Measurements from ENCODE around the gene ASCC3.

The ASCC3 gene

GRCh38 chr6:100461917-100462705 lies 419.0 kb downstream of the ASCC3 start:
- DNase-seq = no peak

GRCh38 chr6:100461278-100461916 lies 419.7 kb downstream of the ASCC3 start:
- no peak for DNase-seq

- no peak for DNase-seq
Measured at GRCh38 chr6:100460650-100461204, 420.4 kb downstream of the ASCC3 start.

- DNase-seq = no peak
Measured at GRCh38 chr6:100459592-100460184, 421.4 kb downstream of the ASCC3 start.

GRCh38 chr6:100458841-100459591 lies 422.1 kb downstream of the ASCC3 start:
- DNase-seq = no peak
